HepG2 (cell line): ENCODE results near the gene TCF7L2. TPM values are rescaled to one million over a fixed set of nuclear protein-coding genes. Genes with fewer than 3 reads are reported as not detected.

Source experiments
- ARID4A ChIP-seq: sonication (generic); formaldehyde crosslinking; IDR thresholded peaks from 2 replicates; pipeline ENCODE4 v1.5.0; 2020; ENCODE audit warnings: mild to moderate bottlenecking, missing genetic modification reagents, borderline replicate concordance
- ATF6 ChIP-seq: sonication (generic); formaldehyde crosslinking; conservative IDR thresholded peaks from 2 replicates; pipeline ENCODE4 v1.4.0; 2020; ENCODE audit warnings: missing genetic modification reagents
- DNMT3B ChIP-seq: conservative IDR thresholded peaks from 2 replicates; pipeline ENCODE4 v1.6.1; 2016; ENCODE audit warnings: missing biosample characterization, control low read depth
- NR1H2 ChIP-seq: sonication (generic); formaldehyde crosslinking; IDR thresholded peaks from 2 replicates; pipeline ENCODE4 v1.8.1; 2022; ENCODE audit warnings: low read depth, missing genetic modification reagents, borderline replicate concordance
- REL ChIP-seq: sonication (generic); formaldehyde crosslinking; conservative IDR thresholded peaks from 2 replicates; pipeline ENCODE4 v1.8.0; 2022; ENCODE audit warnings: mild to moderate bottlenecking, missing genetic modification reagents, moderate library complexity
- SIX4 ChIP-seq: sonication (generic); formaldehyde crosslinking; IDR thresholded peaks from 2 replicates; pipeline ENCODE4 v1.4.0; 2020; ENCODE audit warnings: missing genetic modification reagents
- ZBTB37 ChIP-seq: sonication (generic); formaldehyde crosslinking; IDR thresholded peaks from 2 replicates; pipeline ENCODE4 v1.4.0; 2020; ENCODE audit warnings: mild to moderate bottlenecking, missing genetic modification reagents
- ZFP36L1 ChIP-seq: sonication (generic); formaldehyde crosslinking; IDR thresholded peaks from 2 replicates; pipeline ENCODE4 v1.8.0; 2022; ENCODE audit warnings: mild to moderate bottlenecking, missing genetic modification reagents, moderate library complexity
- ZMYM4 ChIP-seq: sonication (generic); formaldehyde crosslinking; IDR thresholded peaks from 2 replicates; pipeline ENCODE4 v1.8.1; 2023; ENCODE audit warnings: mild to moderate bottlenecking, missing genetic modification reagents
- ZNF512B ChIP-seq: sonication (generic); formaldehyde crosslinking; IDR thresholded peaks from 2 replicates; pipeline ENCODE4 v1.5.1; 2020; ENCODE audit warnings: missing genetic modification reagents, mild to moderate bottlenecking, borderline replicate concordance
- ZSCAN9 ChIP-seq: IDR thresholded peaks from 2 replicates; pipeline ENCODE4 v1.6.1; 2016; ENCODE audit warnings: borderline replicate concordance
- ZXDC ChIP-seq: sonication (generic); formaldehyde crosslinking; IDR thresholded peaks from 2 replicates; pipeline ENCODE4 v1.5.0; 2020; ENCODE audit warnings: mild to moderate bottlenecking, missing genetic modification reagents
- polyA plus RNA-seq, 8 experiments: library from polyadenylated mRNA; depleted of rRNA in 3 of 8; stranded (reverse) in 7 of 8; unstranded in 1 of 8; fragments of >200 nt; fragmentation: Illumina TruSeq in 4 of 8; extraction: Trizol in 4 of 8; gene quantifications; 2 replicates each; pipeline versions ENCODE4 v1.2.1 to v1.2.3, GENCODE V29; 2011 to 2016; ENCODE audit warnings: low read depth in 4 of 8, missing spikeins in 1 of 8, mixed read lengths in 1 of 8; ENCODE audit not compliant: insufficient read depth in 1 of 8
- total RNA-seq, 5 experiments: library from RNA; depleted of rRNA; stranded (reverse); fragments of >200 nt; fragmentation: Illumina TruSeq; extraction: Trizol; gene quantifications; 2 replicates each; pipeline ENCODE4 v1.2.3, GENCODE V29; 2016; ENCODE audit warnings: low read depth in 1 of 5

Gene TCF7L2
- total and polyA plus RNA-seq, 2 of the 13 experiments (the other 11 are each of a cell fraction or from before 2014, with no cell fraction given), result 3.9 to 13.7 TPM

GRCh38 chr10:112915590-112916572 is 34.2 kb upstream of the TCF7L2 start (continued):
- no peak for TF ChIP-seq ZXDC
- no peak for TF ChIP-seq SIX4 (CRISPR knock-in tag)
- TF ChIP-seq ZFP36L1, result peak; percentile 63; the same call in 1 of the 2 replicates
- TF ChIP-seq ZSCAN9 (CRISPR knock-in tag), result no peak
- no peak for TF ChIP-seq ZMYM4
- TF ChIP-seq ARID4A (CRISPR knock-in tag), result no peak; the same call in 1 of the 2 replicates
- TF ChIP-seq DNMT3B (CRISPR knock-in tag), result no peak
- TF ChIP-seq REL, result no peak
- TF ChIP-seq NR1H2 (CRISPR knock-in tag), result no peak
- TF ChIP-seq ATF6 (CRISPR knock-in tag), result no peak
- no peak for TF ChIP-seq ZBTB37 (CRISPR knock-in tag)
- TF ChIP-seq ZNF512B (CRISPR knock-in tag), result no peak
